ENCODE results near the gene TMEM165. TPM values are rescaled to one million over a fixed set of nuclear protein-coding genes. Genes with fewer than 3 reads are reported as not detected.

The TMEM165 gene, protein sequence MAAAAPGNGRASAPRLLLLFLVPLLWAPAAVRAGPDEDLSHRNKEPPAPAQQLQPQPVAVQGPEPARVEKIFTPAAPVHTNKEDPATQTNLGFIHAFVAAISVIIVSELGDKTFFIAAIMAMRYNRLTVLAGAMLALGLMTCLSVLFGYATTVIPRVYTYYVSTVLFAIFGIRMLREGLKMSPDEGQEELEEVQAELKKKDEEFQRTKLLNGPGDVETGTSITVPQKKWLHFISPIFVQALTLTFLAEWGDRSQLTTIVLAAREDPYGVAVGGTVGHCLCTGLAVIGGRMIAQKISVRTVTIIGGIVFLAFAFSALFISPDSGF
- total RNA-seq, result 10 to 100 TPM; 70.0 to 80.0 TPM

DNA sequence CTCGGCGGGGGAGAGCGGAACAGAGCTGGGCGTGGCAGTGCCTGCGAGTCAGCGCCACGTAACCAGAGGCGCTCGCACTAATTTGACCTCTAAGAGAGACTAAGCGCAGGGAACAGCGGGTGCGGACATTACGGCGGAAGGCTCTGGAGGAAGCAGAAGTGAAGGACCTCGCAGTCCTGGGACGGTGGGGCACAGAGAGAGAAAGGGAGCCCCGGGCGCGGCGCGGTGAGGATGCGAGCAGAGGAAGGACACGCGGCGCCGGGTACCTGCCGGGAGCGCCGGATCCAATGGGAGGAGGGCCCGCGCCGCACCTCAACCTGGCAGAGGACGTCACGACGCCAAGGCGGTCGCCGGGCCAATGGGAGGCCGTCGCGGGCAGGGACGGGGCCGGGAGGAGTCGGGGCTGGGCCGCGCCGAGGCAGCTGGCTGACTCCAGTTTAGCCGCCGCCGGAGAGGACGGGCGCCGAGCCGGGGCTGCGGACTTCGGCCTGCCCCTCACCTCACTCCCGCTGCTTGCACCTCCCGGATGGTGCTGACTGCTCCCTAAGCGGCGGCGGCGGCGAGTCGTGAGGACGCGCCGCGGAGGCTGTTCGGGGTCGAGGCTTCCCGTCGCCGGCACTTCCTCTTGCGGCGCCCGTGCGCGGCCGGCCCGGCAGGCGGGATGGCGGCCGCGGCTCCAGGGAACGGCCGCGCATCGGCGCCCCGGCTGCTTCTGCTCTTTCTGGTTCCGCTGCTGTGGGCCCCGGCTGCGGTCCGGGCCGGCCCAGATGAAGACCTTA, at the start of gene TMEM165:
Gene TMEM165 (plus strand): TSS at position 429 of the 779 bp plus-strand sequence. CDS start 233 bp downstream, at position 662.
- H3K9ac ChIP-seq (ENCODE audit: low read depth in 2 of 2, low read length in 2 of 2), result peak within 1 kb of the TSS; percentile 82 to 92
- no peaks in the 10 kb centered on the region for H3K36me3 ChIP-seq
- intact Hi-C loops (cut with DNase I), result loop anchor here (5.0 kb wide), 1 partner anchor 48 kb away; the partner anchor contains the start of gene SRD5A3
- peak; percentile 96 for DNase-seq
- H3K9me3 ChIP-seq, result no peaks in the 10 kb centered on the region
- peak within 1 kb of the TSS; percentile 97 for H3K4me3 ChIP-seq
- H3K27ac ChIP-seq, result peak within 1 kb of the TSS; percentile 100
- peaks cover 9% of the 10 kb centered on the region for H3K4me1 ChIP-seq
- H3K27me3 ChIP-seq, result no peaks in the 10 kb centered on the region
- TF ChIP-seq, protein P1, sequence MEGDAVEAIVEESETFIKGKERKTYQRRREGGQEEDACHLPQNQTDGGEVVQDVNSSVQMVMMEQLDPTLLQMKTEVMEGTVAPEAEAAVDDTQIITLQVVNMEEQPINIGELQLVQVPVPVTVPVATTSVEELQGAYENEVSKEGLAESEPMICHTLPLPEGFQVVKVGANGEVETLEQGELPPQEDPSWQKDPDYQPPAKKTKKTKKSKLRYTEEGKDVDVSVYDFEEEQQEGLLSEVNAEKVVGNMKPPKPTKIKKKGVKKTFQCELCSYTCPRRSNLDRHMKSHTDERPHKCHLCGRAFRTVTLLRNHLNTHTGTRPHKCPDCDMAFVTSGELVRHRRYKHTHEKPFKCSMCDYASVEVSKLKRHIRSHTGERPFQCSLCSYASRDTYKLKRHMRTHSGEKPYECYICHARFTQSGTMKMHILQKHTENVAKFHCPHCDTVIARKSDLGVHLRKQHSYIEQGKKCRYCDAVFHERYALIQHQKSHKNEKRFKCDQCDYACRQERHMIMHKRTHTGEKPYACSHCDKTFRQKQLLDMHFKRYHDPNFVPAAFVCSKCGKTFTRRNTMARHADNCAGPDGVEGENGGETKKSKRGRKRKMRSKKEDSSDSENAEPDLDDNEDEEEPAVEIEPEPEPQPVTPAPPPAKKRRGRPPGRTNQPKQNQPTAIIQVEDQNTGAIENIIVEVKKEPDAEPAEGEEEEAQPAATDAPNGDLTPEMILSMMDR (IDR thresholded peaks at IDR 0.05), result no peak

DNA sequence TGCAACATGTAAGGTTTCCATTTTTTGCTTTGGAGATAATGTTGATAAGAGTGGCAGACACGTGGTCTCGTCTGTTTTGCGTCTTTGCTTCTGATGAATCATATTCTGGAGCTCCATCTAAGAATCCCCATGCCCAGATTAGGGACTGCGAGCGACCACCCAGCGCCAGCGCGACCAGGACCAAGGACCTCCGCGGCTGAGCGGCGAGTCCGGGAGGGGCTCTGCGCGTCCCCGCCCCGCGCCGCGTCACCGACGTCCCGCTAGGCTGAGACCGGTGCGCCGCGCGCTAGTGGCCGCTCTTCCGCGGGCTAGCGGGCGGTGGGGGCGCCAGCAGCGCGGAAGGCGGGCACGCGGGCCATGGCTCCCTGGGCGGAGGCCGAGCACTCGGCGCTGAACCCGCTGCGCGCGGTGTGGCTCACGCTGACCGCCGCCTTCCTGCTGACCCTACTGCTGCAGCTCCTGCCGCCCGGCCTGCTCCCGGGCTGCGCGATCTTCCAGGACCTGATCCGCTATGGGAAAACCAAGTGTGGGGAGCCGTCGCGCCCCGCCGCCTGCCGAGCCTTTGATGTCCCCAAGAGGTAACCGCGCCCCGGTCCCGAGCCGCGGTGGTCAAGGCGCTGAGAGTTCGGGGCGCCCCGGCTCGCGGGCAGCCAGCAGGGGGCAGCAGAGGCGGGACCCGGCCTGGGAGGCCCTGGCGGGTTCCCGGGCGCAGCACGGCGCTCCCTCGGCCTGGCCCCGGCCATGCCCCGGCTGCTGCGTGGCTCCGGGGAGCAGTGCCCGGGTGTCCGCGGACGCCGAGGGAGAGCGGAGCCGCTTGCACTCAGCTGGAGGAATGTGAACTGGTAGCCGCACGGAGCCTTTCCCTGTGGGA, 49.5 kb upstream of the TMEM165 start, which contains the start of gene SRD5A3:
Gene SRD5A3 (plus strand): TSS at position 263 of the 871 bp plus-strand sequence. CDS start 95 bp downstream, at position 358.
- H3K27me3 ChIP-seq, result no peaks in the 10 kb centered on the region
- intact Hi-C loops (cut with DNase I), result loop anchor here (5.0 to 10.0 kb wide), 3 partner anchors 51 to 289 kb away; partner anchors contain the start of genes NMU and TMEM165
- H3K4me3 ChIP-seq, result peak within 1 kb of the TSS; percentile 73
- TF ChIP-seq, protein P1 (IDR thresholded peaks at IDR 0.05), result peak; percentile 96
- no peaks in the 10 kb centered on the region for H3K9me3 ChIP-seq
- H3K27ac ChIP-seq, result peak within 1 kb of the TSS; percentile 97
- no peaks in the 10 kb centered on the region for H3K36me3 ChIP-seq
- no peaks in the 10 kb centered on the region for H3K4me1 ChIP-seq
- DNase-seq, result peak; percentile 89
- H3K9ac ChIP-seq (ENCODE audit: low read depth in 2 of 2, low read length in 2 of 2), result peak within 1 kb of the TSS; percentile 78 to 83

DNA sequence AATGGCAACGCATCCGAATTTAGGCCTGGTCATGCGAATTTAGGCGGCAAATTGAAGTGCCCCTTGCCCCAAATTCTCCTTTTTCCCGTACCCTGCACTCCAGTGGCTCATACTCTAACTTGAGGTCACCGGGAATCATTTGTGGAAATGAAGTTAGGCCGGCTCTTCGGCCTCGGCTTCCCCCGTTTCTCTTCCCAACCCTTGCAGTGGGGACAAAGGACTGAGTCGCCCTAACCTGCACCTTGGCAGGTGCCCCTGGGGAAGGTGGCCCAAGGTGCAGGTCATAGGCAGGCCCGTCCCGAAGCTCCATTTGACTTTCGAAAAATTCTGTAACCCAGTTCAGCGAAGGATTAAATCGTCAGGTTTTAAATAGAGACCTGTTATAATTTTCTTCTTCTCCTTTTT, 48.9 kb upstream of the TMEM165 start:
- DNase-seq, result no peak
- intact Hi-C loops (cut with DNase I), result loop anchor here (5.0 to 10.0 kb wide), 3 partner anchors 50 to 288 kb away; partner anchors contain the start of genes NMU and TMEM165

DNA sequence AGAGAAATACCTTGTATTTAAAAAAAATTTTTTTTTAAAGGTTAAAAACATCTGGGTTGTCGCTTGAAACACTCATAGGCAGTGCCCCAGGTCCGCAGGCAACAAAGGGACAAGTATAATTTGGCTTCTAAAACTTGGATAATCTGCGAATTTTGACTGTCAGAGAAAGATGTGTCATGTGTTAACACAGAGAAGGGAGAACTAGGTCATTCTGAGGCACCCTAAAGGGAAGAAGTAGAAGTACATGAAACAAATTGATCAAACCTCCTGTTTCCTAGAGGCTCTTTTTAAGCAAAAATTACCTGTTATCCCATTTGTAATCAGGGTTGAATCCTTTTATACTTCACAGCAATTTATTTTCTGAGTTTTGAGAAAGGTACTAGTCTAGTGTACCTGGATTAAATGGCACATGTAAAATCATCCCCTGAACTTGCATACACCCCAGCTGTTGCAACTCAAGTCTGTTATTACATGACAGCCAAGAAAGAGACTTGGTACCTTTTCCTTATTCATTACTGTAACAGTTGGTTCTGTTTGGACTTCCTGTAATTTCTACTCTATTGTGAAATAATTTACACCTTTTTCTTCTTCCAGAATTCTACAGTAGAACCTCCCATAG, 48.0 kb upstream of the TMEM165 start:
- Histone ChIP-seq H3K27me3 (no peaks in the 10 kb centered on the region), H3K27ac (no peak overlapping the region), H3K36me3 (no peaks in the 10 kb centered on the region), H3K9ac (ENCODE audit: low read depth in 2 of 2, low read length in 2 of 2) (no peak overlapping the region), H3K4me1 (no peaks in the 10 kb centered on the region), H3K4me3 (no peak overlapping the region), H3K9me3 (no peaks in the 10 kb centered on the region)
- TF ChIP-seq, protein P1 (IDR thresholded peaks at IDR 0.05), result no peak
- intact Hi-C loops (cut with DNase I), result loop anchor here (5.0 to 10.0 kb wide), 3 partner anchors 50 to 287 kb away; partner anchors contain the start of genes NMU and TMEM165
- DNase-seq, result no peak

More for the DNA sequence above, 48.9 kb upstream of the TMEM165 start:
- peak overlapping the region; percentile 73 for H3K4me3 ChIP-seq
- H3K4me1 ChIP-seq, result no peaks in the 10 kb centered on the region
- no peaks in the 10 kb centered on the region for H3K36me3 ChIP-seq
- H3K9ac ChIP-seq (ENCODE audit: low read depth in 2 of 2, low read length in 2 of 2), result peak overlapping the region; percentile 78 to 83
- no peaks in the 10 kb centered on the region for H3K9me3 ChIP-seq
- H3K27ac ChIP-seq, result peak overlapping the region; percentile 97
- TF ChIP-seq, protein P1 (IDR thresholded peaks at IDR 0.05), result no peak
- H3K27me3 ChIP-seq, result no peaks in the 10 kb centered on the region
